Esophagus squamous epithelium (tissue), 5 donors: Measurements from ENCODE around the gene ASPDH. TPM values are rescaled to one million over a fixed set of nuclear protein-coding genes. Genes with fewer than 3 reads are reported as not detected.

Experiments used
- DNase-seq: peaks from one replicate; lab custom pipeline; 2025; lab: John Stamatoyannopoulos, UW
- H3K27ac ChIP-seq, 4 donors: fragments of 200-600 bp; sonication (generic); one replicate each; pipeline ENCODE4 v1.5.1; 2016 to 2019; ENCODE audit warnings: mild to moderate bottlenecking in 1 of 4
- H3K27me3 ChIP-seq, 4 donors: fragments of 200-600 bp; sonication (generic); 1 replicate in 3 of 4; 2 replicates in 1 of 4; pipeline versions ENCODE4 v1.5.1 to v1.6.0; 2017 to 2021; ENCODE audit warnings: antibody characterized with exemption in 1 of 4
- H3K36me3 ChIP-seq, 3 donors: fragments of 200-600 bp; sonication (generic); one replicate each; pipeline ENCODE4 v1.5.1; 2016 to 2019
- H3K4me1 ChIP-seq, 3 donors: fragments of 200-600 bp; sonication (generic); one replicate each; pipeline ENCODE4 v1.5.1; 2017 to 2019
- H3K4me3 ChIP-seq, 4 donors: fragments of 200-600 bp; sonication (generic); 1 replicate in 3 of 4; 2 replicates in 1 of 4; pipeline ENCODE4 v1.5.1; 2016 to 2019; ENCODE audit warnings: mild to moderate bottlenecking in 2 of 4, moderate library complexity in 1 of 4
- H3K9me3 ChIP-seq, 3 donors: fragments of 200-600 bp; sonication (generic); one replicate each; pipeline ENCODE4 v1.5.1; 2016 to 2019
- POLR2A ChIP-seq, 4 donors: fragments of 450-650 bp; IDR thresholded peaks; one replicate each; pipeline ENCODE4 v1.6.1; 2017; ENCODE audit warnings: antibody characterized with exemption in 4 of 4, mild to moderate bottlenecking in 4 of 4, moderate library complexity in 3 of 4
- WGBS, 2 donors: methylation state at CpG; one replicate each; pipeline ENCODE4 v1.1.5; 2018; 5-methylcytosine and 5-hydroxymethylcytosine counted together
- intact Hi-C: fragments of 100-400 bp; cut with DNase I; formaldehyde crosslinking; loops from one replicate; pipeline ENCODE4 v1.15.0; 2022
- total RNA-seq, 4 donors: library from RNA; depleted of rRNA; stranded (reverse); fragments of >200 nt; gene quantifications; one replicate each; pipeline ENCODE4 v1.1.0, GENCODE V29; 2016
- TF ChIP-seq, protein P1 (sequence below), 6 experiments: fragments of 450-650 bp in 4 of 6; fragments of 200-600 bp in 2 of 6; sonication (generic) in 2 of 6; IDR thresholded peaks; one replicate each; pipeline ENCODE4 v1.5.1; 2016 to 2019; ENCODE audit warnings: antibody characterized with exemption in 6 of 6, mild to moderate bottlenecking in 4 of 6, moderate library complexity in 4 of 6
- donor health status: DM: yes; HTN: yes; CAD: no.

Gene ASPDH
- total RNA-seq, 4 donors from 2014 or later: not detected

DNA sequence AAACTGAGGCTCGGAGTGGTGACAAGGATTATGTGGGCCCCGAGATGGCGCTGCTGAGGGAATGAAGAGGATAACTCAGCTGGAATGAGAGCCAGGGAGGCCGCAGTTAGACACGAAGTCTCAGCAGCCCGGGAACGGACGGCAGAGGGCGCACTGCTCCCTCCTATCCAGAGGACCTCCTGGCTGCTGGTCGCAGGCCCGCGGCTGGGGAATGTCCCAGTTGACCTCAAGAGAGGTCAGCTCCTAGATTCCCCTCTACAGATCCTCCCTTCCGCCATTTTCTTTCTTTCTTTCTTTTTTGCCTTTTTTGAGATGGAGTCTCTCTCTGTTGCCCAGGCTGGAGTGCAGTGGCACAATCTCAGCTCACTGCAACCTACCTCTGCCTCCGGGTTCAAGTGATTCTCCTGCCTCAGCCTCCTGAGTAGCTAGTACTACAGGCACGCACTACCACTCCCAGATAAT, 24.1 kb upstream of the ASPDH start:
- H3K36me3 ChIP-seq: no peaks in the 10 kb centered on the region
- peaks cover 0 to 11% (median 0%) of the 10 kb centered on the region in 3 donors for H3K9me3 ChIP-seq
- no peak for TF ChIP-seq POLR2A (IDR thresholded peaks at IDR 0.05)
- TF ChIP-seq, protein P1, sequence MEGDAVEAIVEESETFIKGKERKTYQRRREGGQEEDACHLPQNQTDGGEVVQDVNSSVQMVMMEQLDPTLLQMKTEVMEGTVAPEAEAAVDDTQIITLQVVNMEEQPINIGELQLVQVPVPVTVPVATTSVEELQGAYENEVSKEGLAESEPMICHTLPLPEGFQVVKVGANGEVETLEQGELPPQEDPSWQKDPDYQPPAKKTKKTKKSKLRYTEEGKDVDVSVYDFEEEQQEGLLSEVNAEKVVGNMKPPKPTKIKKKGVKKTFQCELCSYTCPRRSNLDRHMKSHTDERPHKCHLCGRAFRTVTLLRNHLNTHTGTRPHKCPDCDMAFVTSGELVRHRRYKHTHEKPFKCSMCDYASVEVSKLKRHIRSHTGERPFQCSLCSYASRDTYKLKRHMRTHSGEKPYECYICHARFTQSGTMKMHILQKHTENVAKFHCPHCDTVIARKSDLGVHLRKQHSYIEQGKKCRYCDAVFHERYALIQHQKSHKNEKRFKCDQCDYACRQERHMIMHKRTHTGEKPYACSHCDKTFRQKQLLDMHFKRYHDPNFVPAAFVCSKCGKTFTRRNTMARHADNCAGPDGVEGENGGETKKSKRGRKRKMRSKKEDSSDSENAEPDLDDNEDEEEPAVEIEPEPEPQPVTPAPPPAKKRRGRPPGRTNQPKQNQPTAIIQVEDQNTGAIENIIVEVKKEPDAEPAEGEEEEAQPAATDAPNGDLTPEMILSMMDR (IDR thresholded peaks at IDR 0.05): peak; percentile 36 to 70 (median 54)
- no peak overlapping the region for H3K27ac ChIP-seq
- peaks cover 0 to 13% (median 0%) of the 10 kb centered on the region in 4 donors for H3K27me3 ChIP-seq
- no peak overlapping the region for H3K4me3 ChIP-seq
- DNase-seq: no peak
- WGBS, 2 donors: 18% methylated on average over 15 of the region's 15 CpGs
- intact Hi-C loops: no loop called here
- H3K4me1 ChIP-seq: no peaks in the 10 kb centered on the region

DNA sequence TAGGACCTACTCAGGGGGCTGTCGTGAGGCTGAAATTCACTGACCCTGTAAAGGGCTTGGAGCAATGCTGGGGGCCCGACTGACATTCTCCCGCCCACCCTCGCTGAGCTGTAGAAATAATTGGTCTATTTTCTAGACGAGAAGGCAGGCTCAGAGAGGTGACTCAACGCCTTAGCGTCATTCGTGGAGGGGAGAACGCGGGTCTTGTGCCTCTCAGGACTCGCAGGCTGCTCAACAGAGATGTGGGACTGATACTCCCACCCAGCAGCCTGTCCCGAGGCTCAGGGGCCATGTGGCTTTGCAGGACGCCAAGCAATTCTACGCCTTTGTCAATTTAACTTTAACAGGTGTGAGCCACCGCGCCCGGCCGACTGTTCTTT, 23.6 kb upstream of the ASPDH start:
- no peaks in the 10 kb centered on the region for H3K36me3 ChIP-seq
- intact Hi-C loops: no loop called here
- peaks cover 0 to 16% (median 0%) of the 10 kb centered on the region in 3 donors for H3K9me3 ChIP-seq
- no peak overlapping the region for H3K4me3 ChIP-seq
- no peaks in the 10 kb centered on the region for H3K4me1 ChIP-seq
- no peak for TF ChIP-seq POLR2A (IDR thresholded peaks at IDR 0.05)
- TF ChIP-seq, protein P1 (IDR thresholded peaks at IDR 0.05): no peak
- DNase-seq: no peak
- H3K27me3 ChIP-seq: peaks cover 0 to 15% (median 0%) of the 10 kb centered on the region in 4 donors
- H3K27ac ChIP-seq: no peak overlapping the region
- 55 to 65% methylated on average over 11 to 12 of the region's 18 CpGs for WGBS, 2 donors

DNA sequence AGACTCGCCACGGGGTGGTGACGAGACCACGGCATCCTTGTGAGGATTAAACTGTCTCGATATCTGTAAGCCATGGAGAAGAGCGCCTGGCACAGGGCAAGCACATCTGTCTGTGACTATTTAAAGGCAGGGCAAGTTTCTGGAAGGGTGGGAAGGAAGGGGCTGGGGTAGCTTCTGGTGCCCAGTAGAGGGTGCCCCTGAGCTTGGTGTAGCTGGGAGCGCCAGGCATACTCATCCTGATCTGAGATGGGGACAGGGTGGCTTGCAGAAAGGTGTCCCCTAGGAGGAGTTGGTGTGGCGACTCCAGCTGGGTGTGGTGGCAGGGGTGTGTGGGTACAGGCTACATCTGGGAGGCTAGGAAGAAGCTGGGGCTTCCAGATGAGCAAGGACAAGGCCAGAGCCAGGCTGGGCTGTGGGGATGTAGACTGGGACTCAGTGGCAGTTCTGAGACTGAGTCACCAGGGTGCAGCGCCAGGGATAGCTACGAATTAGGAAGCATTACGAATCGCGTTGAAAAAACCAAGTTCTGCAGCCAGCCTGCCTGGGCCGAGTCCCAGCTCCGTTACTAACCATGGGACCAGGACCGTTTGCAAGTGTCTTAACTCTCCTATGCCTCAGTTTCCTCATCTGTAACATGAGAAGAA, 23.1 kb upstream of the ASPDH start:
- WGBS, 2 donors: 85 to 88% methylated on average over 13 to 16 of the region's 16 CpGs
- no peak for DNase-seq
- peaks cover 0 to 17% (median 0%) of the 10 kb centered on the region in 3 donors for H3K9me3 ChIP-seq
- intact Hi-C loops: no loop called here
- peaks cover 0 to 18% (median 0%) of the 10 kb centered on the region in 4 donors for H3K27me3 ChIP-seq
- H3K4me3 ChIP-seq: no peak overlapping the region
- H3K4me1 ChIP-seq: no peaks in the 10 kb centered on the region
- H3K27ac ChIP-seq: no peak overlapping the region
- no peaks in the 10 kb centered on the region for H3K36me3 ChIP-seq
- no peak for TF ChIP-seq POLR2A (IDR thresholded peaks at IDR 0.05)
- TF ChIP-seq, protein P1 (IDR thresholded peaks at IDR 0.05): no peak

DNA sequence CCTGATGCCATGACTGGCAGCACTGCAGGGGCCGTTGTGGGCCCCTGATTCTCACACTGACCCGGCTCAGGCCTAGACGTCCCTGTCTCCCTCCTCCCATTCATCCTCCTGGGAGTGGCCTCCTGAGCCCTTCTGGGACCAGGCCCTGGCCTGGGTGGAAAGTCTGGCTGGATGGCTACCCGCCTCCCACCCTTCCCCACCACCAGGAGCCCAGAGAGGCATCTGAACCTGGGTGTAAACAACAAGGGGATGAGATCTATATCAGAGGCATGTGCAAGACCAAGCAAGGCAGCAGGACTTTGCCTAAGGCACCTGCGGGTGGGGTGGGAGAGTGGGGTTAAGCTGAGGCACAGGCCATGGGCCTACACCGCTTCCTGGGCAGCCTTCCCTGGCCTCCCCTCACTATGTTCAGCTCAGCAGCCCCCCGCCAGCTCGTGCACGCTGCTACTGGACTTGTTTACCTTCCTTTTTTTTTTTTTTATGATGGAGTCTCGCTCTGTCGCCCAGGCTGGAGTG, 22.0 kb upstream of the ASPDH start:
- no peak for DNase-seq
- Histone ChIP-seq H3K36me3 (no peaks in the 10 kb centered on the region), H3K27me3 (peaks cover 0 to 28% (median 0%) of the 10 kb centered on the region in 4 donors), H3K27ac (no peak overlapping the region), H3K9me3 (peaks cover 0 to 17% (median 0%) of the 10 kb centered on the region in 3 donors), H3K4me1 (no peaks in the 10 kb centered on the region), H3K4me3 (no peak overlapping the region)
- TF ChIP-seq, protein P1 (IDR thresholded peaks at IDR 0.05): no peak
- TF ChIP-seq POLR2A (IDR thresholded peaks at IDR 0.05): no peak
- WGBS, 2 donors: 75 to 78% methylated on average over 8 to 9 of the region's 11 CpGs
- intact Hi-C loops: no loop called here

DNA sequence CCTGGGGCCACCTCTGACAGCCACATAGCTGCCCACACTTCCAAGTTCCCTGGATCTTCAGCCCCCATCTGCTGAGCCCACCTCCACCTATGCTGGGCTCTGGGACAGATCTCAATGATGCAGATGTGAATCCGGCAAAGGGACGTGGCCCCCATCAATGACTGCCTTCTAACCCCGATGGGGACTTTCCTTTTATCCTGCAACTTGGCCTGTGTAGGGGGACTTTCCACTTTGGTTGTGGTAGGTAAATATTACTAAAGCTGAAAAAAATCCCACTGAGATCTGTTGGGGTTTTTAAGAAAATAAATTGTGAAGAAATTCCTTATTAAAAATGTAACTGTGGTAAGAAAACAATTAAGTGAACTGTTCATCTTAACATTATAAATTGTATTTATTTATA, 20.8 kb upstream of the ASPDH start:
- 51 to 61% methylated on average over 3 of the region's 3 CpGs for WGBS, 2 donors
- H3K4me3 ChIP-seq: no peak overlapping the region
- H3K36me3 ChIP-seq: no peaks in the 10 kb centered on the region
- TF ChIP-seq, protein P1 (IDR thresholded peaks at IDR 0.05): no peak
- no peak for TF ChIP-seq POLR2A (IDR thresholded peaks at IDR 0.05)
- H3K4me1 ChIP-seq: no peaks in the 10 kb centered on the region
- H3K27me3 ChIP-seq: peaks cover 0 to 39% (median 0%) of the 10 kb centered on the region in 4 donors
- H3K9me3 ChIP-seq: peaks cover 0 to 17% (median 0%) of the 10 kb centered on the region in 3 donors
- no peak for DNase-seq
- intact Hi-C loops: no loop called here
- no peak overlapping the region for H3K27ac ChIP-seq
